IMR-90 (cell line): ENCODE measurements around the gene FLRT3. TPM values are rescaled to one million over a fixed set of nuclear protein-coding genes. Genes with fewer than 3 reads are reported as not detected.

Experiments used
- ATAC-seq: fragments of 200-7000 bp; cut with Tn5 transposase; 2 replicates; pipeline ENCODE4 v1.9.1; 2020; ENCODE audit warnings: low read depth, mild to moderate bottlenecking, moderate library complexity
- BruUV-seq: library from RNA; stranded (reverse); fragments of 400-500 nt; replicated peaks from 2 replicates; lab custom pipeline; 2021; lab: Mats Ljungman, UMichigan
- CTCF ChIA-PET: fragments of 300-600 bp; formaldehyde crosslinking; extraction: SDS; loops from one replicate; lab custom pipeline; 2021; ENCODE audit warnings: antibody characterized with exemption; lab: Yijun Ruan, JAX
- POLR2A ChIA-PET: fragments of 300-600 bp; sonication (Branson Sonifier 250); formaldehyde crosslinking; loops from one replicate; lab custom pipeline; 2022; ENCODE audit warnings: antibody characterized with exemption; ENCODE audit not compliant: unreplicated experiment; lab: Charles Lee
- DNase-seq: peaks from one replicate; pipeline ENCODE4 v3.0.0; 2013
- H2AFZ ChIP-seq: replicated peaks from 2 replicates; pipeline ENCODE3; 2013; ENCODE audit warnings: low read length, mild to moderate bottlenecking; ENCODE audit not compliant: poor library complexity
- H2AK5ac ChIP-seq: 2 replicates; pipeline ENCODE4 v1.6.1; 2013; ENCODE audit warnings: low read depth, low read length, inconsistent platforms
- H2AK9ac ChIP-seq: replicated peaks from 2 replicates; pipeline ENCODE3; 2013; ENCODE audit warnings: mild to moderate bottlenecking, low read depth, low read length, moderate library complexity; ENCODE audit not compliant: poor library complexity
- H2BK120ac ChIP-seq: 2 replicates; pipeline ENCODE4 v1.6.1; 2013; ENCODE audit warnings: low read depth, low read length, inconsistent platforms
- H2BK15ac ChIP-seq: 3 replicates; pipeline ENCODE4 v1.6.1; 2013; ENCODE audit warnings: low read depth, low read length, inconsistent platforms
- H2BK20ac ChIP-seq: 2 replicates; pipeline ENCODE4 v1.6.1; 2013; ENCODE audit warnings: low read depth, mild to moderate bottlenecking, inconsistent platforms, low read length, moderate library complexity
- H2BK5ac ChIP-seq: 2 replicates; pipeline ENCODE4 v1.6.1; 2013; ENCODE audit warnings: mild to moderate bottlenecking, low read depth, low read length, inconsistent platforms; ENCODE audit not compliant: poor library complexity, severe bottlenecking
- H3K14ac ChIP-seq: replicated peaks from 2 replicates; pipeline ENCODE4 v1.6.1; 2013; ENCODE audit warnings: low read depth, low read length, inconsistent platforms
- H3K18ac ChIP-seq: 2 replicates; pipeline ENCODE4 v1.6.1; 2013; ENCODE audit warnings: low read depth, low read length, control low read depth
- H3K23ac ChIP-seq: 2 replicates; pipeline ENCODE4 v1.6.1; 2013; ENCODE audit warnings: low read depth, low read length, inconsistent platforms
- H3K27ac ChIP-seq: 2 replicates; pipeline ENCODE4 v1.5.1; 2013; ENCODE audit warnings: mild to moderate bottlenecking, control low read depth, low read length; ENCODE audit not compliant: insufficient read depth
- H3K27me3 ChIP-seq: 2 replicates; pipeline ENCODE4 v1.6.1; 2013; ENCODE audit warnings: low read length; ENCODE audit not compliant: control insufficient read depth, insufficient read depth
- H3K36me3 ChIP-seq: 2 replicates; pipeline ENCODE4 v1.6.1; 2013; ENCODE audit warnings: low read length, mixed read lengths; ENCODE audit not compliant: control insufficient read depth, insufficient read depth
- H3K4ac ChIP-seq: 2 replicates; pipeline ENCODE4 v1.6.1; 2013; ENCODE audit warnings: low read depth, low read length, inconsistent platforms
- H3K4me1 ChIP-seq: 2 replicates; pipeline ENCODE4 v1.6.1; 2013; ENCODE audit warnings: low read length, mixed read lengths; ENCODE audit not compliant: control insufficient read depth, insufficient read depth
- H3K4me2 ChIP-seq: 2 replicates; pipeline ENCODE4 v1.6.1; 2013; ENCODE audit warnings: low read depth, mild to moderate bottlenecking, control low read depth, low read length, moderate library complexity
- H3K4me3 ChIP-seq: 2 replicates; pipeline ENCODE4 v1.5.1; 2013; ENCODE audit warnings: low read depth, mild to moderate bottlenecking, control low read depth, low read length, moderate library complexity; ENCODE audit not compliant: insufficient read depth
- H3K56ac ChIP-seq: 2 replicates; pipeline ENCODE4 v1.6.1; 2013; ENCODE audit warnings: low read length, inconsistent platforms; ENCODE audit not compliant: insufficient read depth; ENCODE audit errors: extremely low read depth
- H3K79me1 ChIP-seq, 2 experiments: 2 replicates each; pipeline ENCODE4 v1.6.1; 2013; ENCODE audit warnings: low read length in 2 of 2, inconsistent platforms in 1 of 2, low read depth in 1 of 2
- H3K9ac ChIP-seq: 2 replicates; pipeline ENCODE4 v1.6.1; 2013; ENCODE audit warnings: low read depth, low read length, control low read depth
- H3K9me1 ChIP-seq: 2 replicates; pipeline ENCODE4 v1.6.1; 2013; ENCODE audit warnings: low read length, inconsistent platforms; ENCODE audit not compliant: insufficient read depth
- H3K9me3 ChIP-seq: 2 replicates; pipeline ENCODE4 v1.6.1; 2013; ENCODE audit warnings: low read length; ENCODE audit not compliant: control insufficient read depth, insufficient read depth
- H4K20me1 ChIP-seq: 2 replicates; pipeline ENCODE4 v1.6.1; 2013; ENCODE audit warnings: low read length, inconsistent platforms; ENCODE audit not compliant: insufficient read depth
- H4K5ac ChIP-seq: 2 replicates; pipeline ENCODE4 v1.6.1; 2013; ENCODE audit warnings: mild to moderate bottlenecking, low read depth, low read length, control low read depth
- H4K8ac ChIP-seq, 2 experiments: 2 replicates each; pipeline ENCODE4 v1.6.1; 2013; ENCODE audit warnings: low read depth in 2 of 2, low read length in 2 of 2, control low read depth in 1 of 2, inconsistent platforms in 1 of 2
- H4K91ac ChIP-seq: 2 replicates; pipeline ENCODE4 v1.6.1; 2013; ENCODE audit warnings: low read depth, low read length, inconsistent platforms; ENCODE audit not compliant: insufficient read depth
- BHLHE40 ChIP-seq: fragments of 150-350 bp; IDR thresholded peaks from 2 replicates; pipeline ENCODE4 v1.6.1; 2016; ENCODE audit warnings: mild to moderate bottlenecking, low read depth, low read length
- CEBPB ChIP-seq: IDR thresholded peaks from 2 replicates; pipeline ENCODE4 v1.6.1; 2012; ENCODE audit warnings: low read depth, low read length, improper control_type of control experiment
- CHD1 ChIP-seq: IDR thresholded peaks from 2 replicates; pipeline ENCODE4 v1.6.1; 2012; ENCODE audit warnings: low read depth, low read length, improper control_type of control experiment
- CTCF ChIP-seq: conservative IDR thresholded peaks from 2 replicates; pipeline ENCODE4 v1.5.1; 2012; ENCODE audit warnings: mild to moderate bottlenecking, low read depth, low read length, improper control_type of control experiment
- ELK1 ChIP-seq: fragments of 150-350 bp; IDR thresholded peaks from 2 replicates; pipeline ENCODE4 v1.6.1; 2016; ENCODE audit warnings: low read depth, mild to moderate bottlenecking, low read length, moderate library complexity, borderline replicate concordance
- FOS ChIP-seq: fragments of 150-350 bp; IDR thresholded peaks from 2 replicates; pipeline ENCODE4 v1.6.1; 2016; ENCODE audit warnings: low read depth, low read length
- MAFK ChIP-seq: IDR thresholded peaks from 2 replicates; pipeline ENCODE4 v1.6.1; 2012; ENCODE audit warnings: low read depth, low read length, improper control_type of control experiment
- MAZ ChIP-seq: IDR thresholded peaks from 2 replicates; pipeline ENCODE4 v1.6.1; 2012; ENCODE audit warnings: low read depth, mild to moderate bottlenecking, low read length, improper control_type of control experiment, moderate library complexity, borderline replicate concordance
- MXI1 ChIP-seq: IDR thresholded peaks from 2 replicates; pipeline ENCODE4 v1.6.1; 2012; ENCODE audit warnings: low read depth, mild to moderate bottlenecking, low read length, moderate library complexity, borderline replicate concordance
- NFE2L2 ChIP-seq: fragments of 150-350 bp; IDR thresholded peaks from 2 replicates; pipeline ENCODE4 v1.6.1; 2016; ENCODE audit warnings: low read depth, mild to moderate bottlenecking, low read length
- POLR2A ChIP-seq: IDR thresholded peaks from 2 replicates; pipeline ENCODE4 v1.6.1; 2012; ENCODE audit warnings: mild to moderate bottlenecking, low read depth, low read length
- RAD21 ChIP-seq: IDR thresholded peaks from 2 replicates; pipeline ENCODE4 v1.6.1; 2012; ENCODE audit warnings: low read length, improper control_type of control experiment
- RCOR1 ChIP-seq: IDR thresholded peaks from 2 replicates; pipeline ENCODE4 v1.6.1; 2012; ENCODE audit warnings: mild to moderate bottlenecking, low read length, improper control_type of control experiment; ENCODE audit not compliant: insufficient replicate concordance
- RFX5 ChIP-seq: IDR thresholded peaks from 2 replicates; pipeline ENCODE4 v1.8.0; 2012; ENCODE audit warnings: low read depth, mild to moderate bottlenecking, low read length, moderate library complexity
- SMC3 ChIP-seq: fragments of 150-350 bp; IDR thresholded peaks from 2 replicates; pipeline ENCODE4 v1.6.1; 2016; ENCODE audit warnings: low read depth, mild to moderate bottlenecking, antibody characterized with exemption, low read length, moderate library complexity
- WGBS, 2 experiments: methylation state at CpG; one replicate each; pipeline versions ENCODE4 v1.1.5 to v1.1.7; 2013; ENCODE audit warnings: missing lambda C conversion rate in 2 of 2; ENCODE audit not compliant: insufficient read length in 1 of 2; ENCODE audit errors: extremely low coverage in 2 of 2; 5-methylcytosine and 5-hydroxymethylcytosine counted together
- dilution Hi-C: fragments of 300-500 bp; cut with HindIII; formaldehyde crosslinking; loops from one replicate; pipeline ENCODE4 v1.14.3; 2018; ENCODE audit warnings: low sequenced_read_pairs; ENCODE audit not compliant: unreplicated experiment
- in situ Hi-C: fragments of 300-500 bp; cut with MboI; formaldehyde crosslinking; loops from 3 replicates; pipeline ENCODE4 v1.14.3; 2019; ENCODE audit warnings: low sequenced_read_pairs, inconsistent platforms, mixed read lengths
- intact Hi-C: fragments of 100-400 bp; cut with micrococcal nuclease; formaldehyde crosslinking; loops from 2 replicates; pipeline ENCODE4 v1.10.0; 2022
- polyA plus RNA-seq, 3 experiments: library from polyadenylated mRNA; depleted of rRNA; stranded (reverse); fragments of >200 nt; gene quantifications; 2 replicates each; pipeline ENCODE4 v1.2.3, GENCODE V29; 2012; ENCODE audit warnings: low replicate concordance in 1 of 3
- total RNA-seq: library from RNA; depleted of rRNA; stranded (reverse); fragments of >200 nt; gene quantifications from 2 replicates; pipeline ENCODE4 v1.2.3, GENCODE V29; 2012

The FLRT3 gene
- total and polyA plus RNA-seq, 2 of the 4 experiments (the other 2 are of a cell fraction), result 1.8 to 6.6 TPM

GRCh38 chr20:14383335-14383734 is 45.9 kb upstream of the FLRT3 start:
- no peak overlapping the region for H3K4me3 ChIP-seq
- H2BK15ac ChIP-seq, result no peak overlapping the region
- WGBS, 2 experiments, result no CpG with 5 or more reads among the region's 5 CpGs
- no peak for TF ChIP-seq SMC3
- no peak for TF ChIP-seq RCOR1
- TF ChIP-seq RFX5, result no peak
- TF ChIP-seq POLR2A, result no peak
- TF ChIP-seq FOS, result no peak
- no peak for TF ChIP-seq ELK1
- no peak for TF ChIP-seq CHD1
- no peak for TF ChIP-seq MXI1
- TF ChIP-seq CTCF, result no peak
- TF ChIP-seq RAD21, result no peak
- no peak for TF ChIP-seq MAFK
- TF ChIP-seq CEBPB, result no peak
- no peak for TF ChIP-seq MAZ
- TF ChIP-seq NFE2L2, result no peak
- TF ChIP-seq BHLHE40, result no peak
- H4K20me1 ChIP-seq, result no peaks in the 10 kb centered on the region
- H2AK5ac ChIP-seq, result no peak overlapping the region
- no peak overlapping the region for H4K91ac ChIP-seq
- H4K5ac ChIP-seq, result no peak overlapping the region
- intact Hi-C loops, result no loop called here
- no peak overlapping the region for H3K4ac ChIP-seq
- H3K56ac ChIP-seq, result no peak overlapping the region
- H2BK5ac ChIP-seq, result no peak overlapping the region
- DNase-seq, result no peak
- H3K4me1 ChIP-seq, result no peaks in the 10 kb centered on the region
- H3K36me3 ChIP-seq, result no peaks in the 10 kb centered on the region
- H3K79me1 ChIP-seq, result no peaks in the 10 kb centered on the region
- H3K14ac ChIP-seq, result no peak overlapping the region
- no peak overlapping the region for H3K4me2 ChIP-seq
- ChIA-PET POLR2A (no interaction called here), CTCF (interaction anchor here (0.6 kb wide), 1 partner anchor 756 kb away, joined by 3 read pairs; no protein-coding TSS in a partner anchor)
- H3K9me1 ChIP-seq, result no peaks in the 10 kb centered on the region
- no TSS peak for BruUV-seq
- H3K27me3 ChIP-seq, result no peaks in the 10 kb centered on the region
- in situ Hi-C loops, result no loop called here
- H2AK9ac ChIP-seq, result no peak overlapping the region
- dilution Hi-C loops, result no loop called here
- no peak overlapping the region for H3K23ac ChIP-seq
- no peak overlapping the region for H2AFZ ChIP-seq
- H3K9ac ChIP-seq, result no peak overlapping the region
- H4K8ac ChIP-seq, result no peak overlapping the region
- no peak overlapping the region for H3K27ac ChIP-seq
- no peak overlapping the region for H2BK120ac ChIP-seq
- no peak for ATAC-seq
- H3K9me3 ChIP-seq, result peaks cover 2% of the 10 kb centered on the region; the same call in 1 of the 2 replicates
- no peak overlapping the region for H3K18ac ChIP-seq
- no peak overlapping the region for H2BK20ac ChIP-seq
